ENCODE results near the gene ARMC7. TPM values are rescaled to one million over a fixed set of nuclear protein-coding genes. Genes with fewer than 3 reads are reported as not detected.

ARMC7 gene
- total and polyA plus RNA-seq, 2 of the 13 experiments (the other 11 are each of a cell fraction or from before 2014, with no cell fraction given) = 3.9 to 4.2 TPM

DNA sequence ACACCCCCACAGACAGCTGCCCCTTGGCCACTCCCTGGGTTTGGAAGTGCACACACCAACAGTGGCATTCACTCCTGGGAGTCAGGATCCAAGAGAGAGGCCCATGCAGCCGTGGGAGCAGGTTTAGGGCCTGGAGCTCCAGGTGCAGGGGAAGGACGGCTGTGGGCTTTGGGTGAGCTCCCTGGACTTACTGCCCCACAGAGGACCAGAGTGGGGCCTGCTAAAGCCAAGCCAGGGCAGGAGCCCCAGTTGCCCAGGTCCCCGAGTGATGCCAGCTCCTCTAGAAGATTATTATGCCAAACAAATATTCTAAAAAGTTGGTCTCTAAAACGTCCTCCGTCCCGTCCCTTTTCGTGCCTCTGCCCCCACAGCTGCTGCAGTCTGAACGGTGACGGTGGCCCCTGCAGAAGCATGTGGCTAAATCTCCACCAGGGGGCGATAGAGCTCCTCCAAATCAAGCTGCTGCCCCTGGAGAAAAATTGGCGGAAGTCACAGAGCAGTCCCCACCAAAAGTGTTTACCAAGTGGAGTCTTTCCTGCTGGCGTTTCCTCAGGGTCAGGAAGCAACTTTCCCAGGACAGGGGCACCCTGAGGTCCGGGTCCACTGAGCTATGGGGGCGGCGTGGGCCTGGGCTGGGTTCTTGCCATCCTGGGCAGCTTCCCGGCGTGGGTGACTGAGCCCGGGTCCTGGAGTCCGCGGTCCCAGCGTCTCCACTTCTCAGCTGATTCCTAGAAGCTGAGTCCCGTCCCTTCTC, 4.2 kb downstream of the ARMC7 start (continued):
- TF ChIP-seq, protein P1, sequence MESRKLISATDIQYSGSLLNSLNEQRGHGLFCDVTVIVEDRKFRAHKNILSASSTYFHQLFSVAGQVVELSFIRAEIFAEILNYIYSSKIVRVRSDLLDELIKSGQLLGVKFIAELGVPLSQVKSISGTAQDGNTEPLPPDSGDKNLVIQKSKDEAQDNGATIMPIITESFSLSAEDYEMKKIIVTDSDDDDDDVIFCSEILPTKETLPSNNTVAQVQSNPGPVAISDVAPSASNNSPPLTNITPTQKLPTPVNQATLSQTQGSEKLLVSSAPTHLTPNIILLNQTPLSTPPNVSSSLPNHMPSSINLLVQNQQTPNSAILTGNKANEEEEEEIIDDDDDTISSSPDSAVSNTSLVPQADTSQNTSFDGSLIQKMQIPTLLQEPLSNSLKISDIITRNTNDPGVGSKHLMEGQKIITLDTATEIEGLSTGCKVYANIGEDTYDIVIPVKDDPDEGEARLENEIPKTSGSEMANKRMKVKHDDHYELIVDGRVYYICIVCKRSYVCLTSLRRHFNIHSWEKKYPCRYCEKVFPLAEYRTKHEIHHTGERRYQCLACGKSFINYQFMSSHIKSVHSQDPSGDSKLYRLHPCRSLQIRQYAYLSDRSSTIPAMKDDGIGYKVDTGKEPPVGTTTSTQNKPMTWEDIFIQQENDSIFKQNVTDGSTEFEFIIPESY (CRISPR knock-in tag; IDR thresholded peaks at IDR 0.05) = no peak; the same call in 1 of the 2 replicates
- TF ChIP-seq ZSCAN12 (CRISPR knock-in tag; IDR thresholded peaks at IDR 0.05) = no peak
- peak; percentile 60; the same call in 1 of the 2 replicates for TF ChIP-seq ZNF788 (CRISPR knock-in tag; IDR thresholded peaks at IDR 0.05; ENCODE audit: borderline replicate concordance)
- no peak for TF ChIP-seq ZMYM4 (CRISPR knock-in tag; IDR thresholded peaks at IDR 0.05)
- TF ChIP-seq, protein P2, sequence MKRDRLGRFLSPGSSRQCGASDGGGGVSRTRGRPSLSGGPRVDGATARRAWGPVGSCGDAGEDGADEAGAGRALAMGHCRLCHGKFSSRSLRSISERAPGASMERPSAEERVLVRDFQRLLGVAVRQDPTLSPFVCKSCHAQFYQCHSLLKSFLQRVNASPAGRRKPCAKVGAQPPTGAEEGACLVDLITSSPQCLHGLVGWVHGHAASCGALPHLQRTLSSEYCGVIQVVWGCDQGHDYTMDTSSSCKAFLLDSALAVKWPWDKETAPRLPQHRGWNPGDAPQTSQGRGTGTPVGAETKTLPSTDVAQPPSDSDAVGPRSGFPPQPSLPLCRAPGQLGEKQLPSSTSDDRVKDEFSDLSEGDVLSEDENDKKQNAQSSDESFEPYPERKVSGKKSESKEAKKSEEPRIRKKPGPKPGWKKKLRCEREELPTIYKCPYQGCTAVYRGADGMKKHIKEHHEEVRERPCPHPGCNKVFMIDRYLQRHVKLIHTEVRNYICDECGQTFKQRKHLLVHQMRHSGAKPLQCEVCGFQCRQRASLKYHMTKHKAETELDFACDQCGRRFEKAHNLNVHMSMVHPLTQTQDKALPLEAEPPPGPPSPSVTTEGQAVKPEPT (CRISPR knock-in tag; IDR thresholded peaks at IDR 0.05; ENCODE audit: low read depth) = no peak
- no peak for TF ChIP-seq ZNF674 (CRISPR knock-in tag; IDR thresholded peaks at IDR 0.05; ENCODE audit: low read depth)
- TF ChIP-seq NFE2 (CRISPR knock-in tag; IDR thresholded peaks at IDR 0.05) = no peak
- TF ChIP-seq CREB1 (IDR thresholded peaks at IDR 0.05) = no peak
- TF ChIP-seq CREB1 (CRISPR knock-in tag; IDR thresholded peaks at IDR 0.05) = peak; percentile 18; the same call in 1 of the 2 replicates
- TF ChIP-seq, protein P3, sequence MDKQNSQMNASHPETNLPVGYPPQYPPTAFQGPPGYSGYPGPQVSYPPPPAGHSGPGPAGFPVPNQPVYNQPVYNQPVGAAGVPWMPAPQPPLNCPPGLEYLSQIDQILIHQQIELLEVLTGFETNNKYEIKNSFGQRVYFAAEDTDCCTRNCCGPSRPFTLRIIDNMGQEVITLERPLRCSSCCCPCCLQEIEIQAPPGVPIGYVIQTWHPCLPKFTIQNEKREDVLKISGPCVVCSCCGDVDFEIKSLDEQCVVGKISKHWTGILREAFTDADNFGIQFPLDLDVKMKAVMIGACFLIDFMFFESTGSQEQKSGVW (CRISPR knock-in tag; IDR thresholded peaks at IDR 0.05; ENCODE audit: borderline replicate concordance) = no peak
- TF ChIP-seq HDAC1 (CRISPR knock-in tag; IDR thresholded peaks at IDR 0.05) = no peak; the same call in 1 of the 2 replicates
- TF ChIP-seq CBX5 (CRISPR knock-in tag; IDR thresholded peaks at IDR 0.05; ENCODE audit: borderline replicate concordance) = no peak; the same call in 1 of the 2 replicates
- TF ChIP-seq KLF12 (CRISPR knock-in tag; IDR thresholded peaks at IDR 0.05; ENCODE audit: borderline replicate concordance) = no peak
- no peak for TF ChIP-seq CBX2 (IDR thresholded peaks at IDR 0.05; ENCODE audit: low read depth, low read length)
- no peak for TF ChIP-seq CBX2 (CRISPR knock-in tag; IDR thresholded peaks at IDR 0.05; ENCODE audit: low read depth)
- peak; percentile 81 for TF ChIP-seq ELF1 (CRISPR knock-in tag; IDR thresholded peaks at IDR 0.05)
- no peak for TF ChIP-seq RFX1 (IDR thresholded peaks at IDR 0.05)
- TF ChIP-seq ZFX (CRISPR knock-in tag; IDR thresholded peaks at IDR 0.05; ENCODE audit: low read depth) = peak; percentile 50; the same call in 1 of the 2 replicates
- TF ChIP-seq, protein P4, sequence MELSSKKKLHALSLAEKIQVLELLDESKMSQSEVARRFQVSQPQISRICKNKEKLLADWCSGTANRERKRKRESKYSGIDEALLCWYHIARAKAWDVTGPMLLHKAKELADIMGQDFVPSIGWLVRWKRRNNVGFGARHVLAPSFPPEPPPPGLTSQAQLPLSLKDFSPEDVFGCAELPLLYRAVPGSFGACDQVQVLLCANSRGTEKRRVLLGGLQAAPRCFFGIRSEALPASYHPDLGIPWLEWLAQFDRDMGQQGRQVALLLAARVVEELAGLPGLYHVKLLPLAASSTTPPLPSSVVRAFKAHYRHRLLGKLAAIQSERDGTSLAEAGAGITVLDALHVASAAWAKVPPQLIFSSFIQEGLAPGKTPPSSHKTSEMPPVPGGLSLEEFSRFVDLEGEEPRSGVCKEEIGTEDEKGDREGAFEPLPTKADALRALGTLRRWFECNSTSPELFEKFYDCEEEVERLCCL (CRISPR knock-in tag; IDR thresholded peaks at IDR 0.05; ENCODE audit: borderline replicate concordance) = no peak
- TF ChIP-seq, protein P5, sequence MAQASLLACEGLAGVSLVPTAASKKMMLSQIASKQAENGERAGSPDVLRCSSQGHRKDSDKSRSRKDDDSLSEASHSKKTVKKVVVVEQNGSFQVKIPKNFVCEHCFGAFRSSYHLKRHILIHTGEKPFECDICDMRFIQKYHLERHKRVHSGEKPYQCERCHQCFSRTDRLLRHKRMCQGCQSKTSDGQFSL (CRISPR knock-in tag; IDR thresholded peaks at IDR 0.05) = no peak
- TF ChIP-seq, protein P6, sequence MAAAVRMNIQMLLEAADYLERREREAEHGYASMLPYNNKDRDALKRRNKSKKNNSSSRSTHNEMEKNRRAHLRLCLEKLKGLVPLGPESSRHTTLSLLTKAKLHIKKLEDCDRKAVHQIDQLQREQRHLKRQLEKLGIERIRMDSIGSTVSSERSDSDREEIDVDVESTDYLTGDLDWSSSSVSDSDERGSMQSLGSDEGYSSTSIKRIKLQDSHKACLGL (CRISPR knock-in tag; IDR thresholded peaks at IDR 0.05) = no peak
